Panc1 (cell line): Measurements from ENCODE around the gene CERS5. TPM values are rescaled to one million over a fixed set of nuclear protein-coding genes. Genes with fewer than 3 reads are reported as not detected.

Source experiments
- ATAC-seq: fragments of 200-7000 bp; cut with Tn5 transposase; 2 replicates; pipeline ENCODE4 v1.9.1; 2020; ENCODE audit warnings: mild to moderate bottlenecking, moderate library complexity
- BruUV-seq: library from RNA; stranded (reverse); fragments of 400-500 nt; replicated peaks from 2 replicates; lab custom pipeline; 2021; lab: Mats Ljungman, UMichigan
- CTCF ChIA-PET: fragments of 300-600 bp; sonication (Branson Sonifier 250); formaldehyde crosslinking; loops from one replicate; lab custom pipeline; 2022; ENCODE audit warnings: antibody characterized with exemption; lab: Charles Lee
- POLR2A ChIA-PET: fragments of 300-600 bp; sonication (Branson Sonifier 250); formaldehyde crosslinking; loops from one replicate; lab custom pipeline; 2022; ENCODE audit warnings: antibody characterized with exemption; lab: Charles Lee
- DNase-seq: peaks from one replicate; pipeline ENCODE4 v3.0.0-alpha.2; 2010; ENCODE audit warnings: low read depth, low spot score
- H3K27ac ChIP-seq: 2 replicates; pipeline ENCODE4 v1.5.1; 2011; ENCODE audit warnings: mild to moderate bottlenecking, low read length, inconsistent platforms
- H3K27me3 ChIP-seq: fragments of 200-500 bp; sonication (Bioruptor generic); 2 replicates; pipeline ENCODE4 v1.6.0; 2014; ENCODE audit warnings: low read length, inconsistent platforms; ENCODE audit not compliant: control insufficient read depth, insufficient read depth
- H3K36me3 ChIP-seq: fragments of 200-500 bp; sonication (Bioruptor generic); 2 replicates; pipeline ENCODE4 v1.5.1; 2014; ENCODE audit warnings: inconsistent platforms, mild to moderate bottlenecking, low read length, moderate library complexity; ENCODE audit not compliant: control insufficient read depth, insufficient read depth
- H3K4me1 ChIP-seq: 2 replicates; pipeline ENCODE4 v1.5.1; 2011; ENCODE audit warnings: inconsistent platforms, mild to moderate bottlenecking, low read length, moderate library complexity; ENCODE audit not compliant: control insufficient read depth, insufficient read depth
- H3K4me3 ChIP-seq, 2 experiments: 2 replicates each; pipeline ENCODE4 v1.5.1; 2011 to 2012; ENCODE audit warnings: low read depth in 2 of 2, low read length in 2 of 2, mild to moderate bottlenecking in 2 of 2, inconsistent platforms in 1 of 2, moderate library complexity in 1 of 2
- H3K9me3 ChIP-seq: fragments of 200-500 bp; sonication (Bioruptor generic); 2 replicates; pipeline ENCODE4 v1.5.1; 2014; ENCODE audit warnings: low read depth, mild to moderate bottlenecking, inconsistent platforms, low read length, moderate library complexity; ENCODE audit not compliant: control insufficient read depth, insufficient read depth
- POLR2AphosphoS5 ChIP-seq: IDR thresholded peaks from 2 replicates; pipeline ENCODE4 v1.6.1; 2012; ENCODE audit warnings: mild to moderate bottlenecking, low read depth, low read length, moderate library complexity
- REST ChIP-seq, 2 experiments: IDR thresholded peaks; 2 replicates each; pipeline ENCODE4 v1.6.1; 2011 to 2012; ENCODE audit warnings: low read depth in 2 of 2, control low read depth in 1 of 2, low read length in 1 of 2, mild to moderate bottlenecking in 1 of 2, moderate library complexity in 1 of 2; ENCODE audit not compliant: insufficient read depth in 1 of 2
- SIN3A ChIP-seq: IDR thresholded peaks from 2 replicates; pipeline ENCODE4 v1.6.1; 2012; ENCODE audit warnings: low read depth, mild to moderate bottlenecking, low read length, moderate library complexity, borderline replicate concordance; ENCODE audit not compliant: insufficient read depth
- TCF7L2 ChIP-seq: IDR thresholded peaks from 2 replicates; pipeline ENCODE4 v1.6.1; 2011; ENCODE audit warnings: mild to moderate bottlenecking, low read depth, low read length, inconsistent platforms
- in situ Hi-C: cut with HindIII; loops from 2 replicates; pipeline ENCODE4 v1.10.0; 2016; ENCODE audit warnings: low sequenced_read_pairs, low pct_unique_long_range_greater_than_20kb
- intact Hi-C: fragments of 100-400 bp; cut with micrococcal nuclease; formaldehyde crosslinking; loops from one replicate; pipeline ENCODE4 v1.10.0; 2022; ENCODE audit not compliant: unreplicated experiment
- total RNA-seq: library from RNA; stranded (reverse); gene quantifications from one replicate; pipeline ENCODE4 v1.2.1, GENCODE V29; 2021; ENCODE audit not compliant: unreplicated experiment
- TF ChIP-seq, protein P1 (sequence below): fragments of 450-650 bp; IDR thresholded peaks from 2 replicates; pipeline ENCODE4 v1.5.1; 2017; ENCODE audit warnings: mild to moderate bottlenecking

Gene CERS5
- total RNA-seq, 1 experiment from 2014 or later, result 50.5 TPM

DNA sequence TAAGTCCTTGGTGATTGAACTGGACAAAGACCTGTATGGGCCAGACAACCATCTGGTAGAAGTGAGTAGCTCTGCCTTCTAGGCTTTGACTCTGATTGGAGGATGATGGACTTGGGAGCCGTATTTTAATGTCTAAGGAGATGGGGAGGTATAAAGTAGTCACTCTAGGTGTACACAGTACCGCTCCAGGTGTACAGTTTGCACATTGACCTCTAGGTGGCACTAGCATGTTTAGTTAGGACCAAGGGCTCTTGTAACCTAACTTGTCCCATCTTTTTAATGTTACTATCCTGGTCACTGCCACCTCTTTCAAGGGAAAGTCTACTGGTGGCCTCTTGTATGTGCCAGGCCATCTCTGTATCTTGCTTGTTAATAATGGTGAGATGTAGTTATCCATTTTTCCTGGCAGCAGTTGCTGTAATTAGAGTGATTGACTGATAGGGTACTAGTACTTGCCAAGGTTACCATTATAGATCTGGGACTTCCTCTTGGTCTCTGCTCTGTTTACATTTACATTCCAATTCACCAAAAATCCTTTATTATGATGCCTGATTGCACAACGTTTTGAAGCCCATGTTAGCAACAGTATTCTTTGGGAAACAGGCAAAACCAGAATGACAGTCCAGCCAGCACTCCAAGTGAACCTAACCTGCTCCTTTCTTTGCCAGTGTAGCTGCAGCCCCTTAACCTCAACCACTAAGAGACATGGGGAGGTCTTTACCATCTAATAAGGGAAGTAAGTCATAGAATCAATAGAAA lies 78.4 kb downstream of the CERS5 start:
- Histone ChIP-seq H3K27me3 (no peaks in the 10 kb centered on the region), H3K4me1 (peaks cover 6% of the 10 kb centered on the region; the same call in 1 of the 2 replicates), H3K9me3 (no peaks in the 10 kb centered on the region), H3K4me3 (no peak overlapping the region), H3K36me3 (peaks cover 18% of the 10 kb centered on the region), H3K27ac (no peak overlapping the region)
- in situ Hi-C loops (no loop called here), intact Hi-C loops (loop anchor here (10.0 kb wide), 1 partner anchor 226 kb away; no protein-coding TSS in a partner anchor)
- no TSS peak for BruUV-seq
- ChIA-PET CTCF (interaction anchor here (1.1 kb wide), 1 partner anchor 23 kb away, joined by 3 read pairs; the partner anchor contains the start of gene COX14), POLR2A (interaction anchor here (0.7 kb wide), 1 partner anchor 13 kb away, joined by 3 read pairs; no protein-coding TSS in a partner anchor)
- DNase-seq (no peak), ATAC-seq (peak; percentile 49; the same call in 1 of the 2 replicates)
- TF ChIP-seq SIN3A (no peak), POLR2AphosphoS5 (no peak)
- TF ChIP-seq, protein P1, sequence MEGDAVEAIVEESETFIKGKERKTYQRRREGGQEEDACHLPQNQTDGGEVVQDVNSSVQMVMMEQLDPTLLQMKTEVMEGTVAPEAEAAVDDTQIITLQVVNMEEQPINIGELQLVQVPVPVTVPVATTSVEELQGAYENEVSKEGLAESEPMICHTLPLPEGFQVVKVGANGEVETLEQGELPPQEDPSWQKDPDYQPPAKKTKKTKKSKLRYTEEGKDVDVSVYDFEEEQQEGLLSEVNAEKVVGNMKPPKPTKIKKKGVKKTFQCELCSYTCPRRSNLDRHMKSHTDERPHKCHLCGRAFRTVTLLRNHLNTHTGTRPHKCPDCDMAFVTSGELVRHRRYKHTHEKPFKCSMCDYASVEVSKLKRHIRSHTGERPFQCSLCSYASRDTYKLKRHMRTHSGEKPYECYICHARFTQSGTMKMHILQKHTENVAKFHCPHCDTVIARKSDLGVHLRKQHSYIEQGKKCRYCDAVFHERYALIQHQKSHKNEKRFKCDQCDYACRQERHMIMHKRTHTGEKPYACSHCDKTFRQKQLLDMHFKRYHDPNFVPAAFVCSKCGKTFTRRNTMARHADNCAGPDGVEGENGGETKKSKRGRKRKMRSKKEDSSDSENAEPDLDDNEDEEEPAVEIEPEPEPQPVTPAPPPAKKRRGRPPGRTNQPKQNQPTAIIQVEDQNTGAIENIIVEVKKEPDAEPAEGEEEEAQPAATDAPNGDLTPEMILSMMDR, result peak; percentile 89

DNA sequence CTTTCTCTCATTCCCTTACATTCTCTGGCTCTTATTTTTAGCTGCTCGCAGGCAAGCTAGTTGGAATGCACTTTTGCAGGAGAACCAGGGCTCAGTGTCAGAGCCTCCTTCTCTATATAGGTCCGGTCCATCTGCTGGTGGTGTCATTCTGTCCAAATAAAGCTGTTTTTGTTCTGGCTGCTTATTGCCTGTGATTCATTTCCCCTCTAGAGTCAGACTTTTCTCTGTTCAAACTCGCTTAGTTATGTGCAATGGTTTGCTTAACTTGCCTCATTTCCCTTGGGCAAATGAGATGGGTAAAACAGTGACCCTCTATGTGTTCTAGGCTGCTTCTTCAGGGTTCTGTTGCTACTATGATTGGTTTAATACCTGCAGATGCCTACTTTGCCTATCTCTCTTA lies 79.2 kb downstream of the CERS5 start:
- H3K4me3 ChIP-seq, result no peak overlapping the region
- intact Hi-C loops, result loop anchor here (10.0 kb wide), 1 partner anchor 227 kb away; no protein-coding TSS in a partner anchor
- H3K4me1 ChIP-seq, result peaks cover 6% of the 10 kb centered on the region; the same call in 1 of the 2 replicates
- ChIA-PET CTCF (interaction anchor here (0.6 to 1.1 kb wide), 2 partner anchors 24 to 791 kb away, joined by 3 read pairs; partner anchors contain the start of gene COX14), POLR2A (no interaction called here)
- ATAC-seq, result no peak
- TF ChIP-seq TCF7L2 (no peak), SIN3A (no peak), POLR2AphosphoS5 (no peak), REST (IDR thresholded peaks at IDR 0.05; ENCODE audit: insufficient read depth in 1 of 2, low read depth in 2 of 2, low read length in 1 of 2) (no peak)
- TF ChIP-seq, protein P1, result no peak
- in situ Hi-C loops, result no loop called here
- no peak for DNase-seq
- H3K9me3 ChIP-seq, result no peaks in the 10 kb centered on the region
- no peaks in the 10 kb centered on the region for H3K27me3 ChIP-seq
- H3K27ac ChIP-seq, result no peak overlapping the region
- no TSS peak for BruUV-seq
- H3K36me3 ChIP-seq, result peaks cover 18% of the 10 kb centered on the region
